Thoracic aorta (tissue), 2 donors: Measurements from ENCODE around the gene MYLK3. TPM values are rescaled to one million over a fixed set of nuclear protein-coding genes. Genes with fewer than 3 reads are reported as not detected.

Experiments
- ATAC-seq: fragments of 150-250 bp; one replicate; pipeline ENCODE4 v1.8.0; 2017; ENCODE audit warnings: low read depth; ENCODE audit not compliant: insufficient number of reproducible peaks, low FRiP score
- DNase-seq: peaks from one replicate; pipeline ENCODE4 v3.0.0-alpha.2; 2020; ENCODE audit warnings: low spot score
- H3K27ac ChIP-seq, 2 donors: fragments of 200-600 bp; sonication (generic); 1 replicate in 1 of 2; 2 replicates in 1 of 2; pipeline ENCODE4 v1.5.1; 2016; ENCODE audit warnings: mild to moderate bottlenecking in 2 of 2, moderate library complexity in 2 of 2
- H3K27me3 ChIP-seq: fragments of 200-600 bp; sonication (generic); replicated peaks from 2 replicates; pipeline ENCODE4 v1.6.0; 2016; ENCODE audit warnings: mild to moderate bottlenecking; ENCODE audit not compliant: insufficient read depth
- H3K36me3 ChIP-seq: fragments of 200-600 bp; sonication (generic); one replicate; pipeline ENCODE4 v1.5.1; 2016
- H3K4me1 ChIP-seq, 2 donors: fragments of 200-600 bp; sonication (generic); 1 replicate in 1 of 2; 2 replicates in 1 of 2; pipeline versions ENCODE4 v1.5.1 to v1.6.0; 2016; ENCODE audit warnings: low read depth in 2 of 2, mild to moderate bottlenecking in 1 of 2; ENCODE audit not compliant: control insufficient read depth in 1 of 2
- H3K4me3 ChIP-seq: fragments of 200-600 bp; sonication (generic); 2 replicates; pipeline ENCODE4 v1.5.1; 2016; ENCODE audit warnings: mild to moderate bottlenecking
- H3K9me3 ChIP-seq: fragments of 200-600 bp; sonication (generic); 2 replicates; pipeline ENCODE4 v1.5.1; 2016
- total RNA-seq, 2 donors: library from RNA; depleted of rRNA; stranded (reverse); fragments of >200 nt; gene quantifications; one replicate each; pipeline versions ENCODE4 v1.1.0 to v1.2.3, GENCODE V29; 2016
- TF ChIP-seq, protein P1 (sequence below): fragments of 200-600 bp; sonication (generic); IDR thresholded peaks from one replicate; pipeline ENCODE4 v1.5.1; 2019; ENCODE audit warnings: antibody characterized with exemption

Gene MYLK3
- total RNA-seq, 2 donors from 2014 or later = 0.14 to 3.0 TPM

DNA sequence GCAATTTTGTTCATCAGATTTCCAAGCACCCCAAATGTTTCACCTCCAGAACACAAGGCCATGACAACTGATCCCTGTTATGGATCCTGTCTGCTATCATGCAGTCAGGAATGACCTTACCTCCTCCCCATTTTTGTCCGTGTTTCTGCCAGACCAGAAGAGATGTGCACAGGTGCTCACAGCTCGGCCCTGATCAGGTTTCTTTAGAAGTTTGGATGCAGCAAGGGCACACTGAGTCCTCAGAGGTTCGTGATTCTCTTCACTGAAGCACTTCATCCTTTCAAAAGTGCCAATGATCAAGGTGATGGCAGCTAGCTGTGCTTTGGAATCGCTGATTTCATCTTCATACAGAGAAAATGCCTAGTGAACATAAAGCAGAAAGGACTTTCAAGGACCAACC lies 86.0 kb downstream of the MYLK3 start:
- TF ChIP-seq, protein P1, sequence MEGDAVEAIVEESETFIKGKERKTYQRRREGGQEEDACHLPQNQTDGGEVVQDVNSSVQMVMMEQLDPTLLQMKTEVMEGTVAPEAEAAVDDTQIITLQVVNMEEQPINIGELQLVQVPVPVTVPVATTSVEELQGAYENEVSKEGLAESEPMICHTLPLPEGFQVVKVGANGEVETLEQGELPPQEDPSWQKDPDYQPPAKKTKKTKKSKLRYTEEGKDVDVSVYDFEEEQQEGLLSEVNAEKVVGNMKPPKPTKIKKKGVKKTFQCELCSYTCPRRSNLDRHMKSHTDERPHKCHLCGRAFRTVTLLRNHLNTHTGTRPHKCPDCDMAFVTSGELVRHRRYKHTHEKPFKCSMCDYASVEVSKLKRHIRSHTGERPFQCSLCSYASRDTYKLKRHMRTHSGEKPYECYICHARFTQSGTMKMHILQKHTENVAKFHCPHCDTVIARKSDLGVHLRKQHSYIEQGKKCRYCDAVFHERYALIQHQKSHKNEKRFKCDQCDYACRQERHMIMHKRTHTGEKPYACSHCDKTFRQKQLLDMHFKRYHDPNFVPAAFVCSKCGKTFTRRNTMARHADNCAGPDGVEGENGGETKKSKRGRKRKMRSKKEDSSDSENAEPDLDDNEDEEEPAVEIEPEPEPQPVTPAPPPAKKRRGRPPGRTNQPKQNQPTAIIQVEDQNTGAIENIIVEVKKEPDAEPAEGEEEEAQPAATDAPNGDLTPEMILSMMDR = no peak
- peaks cover 31% of the 10 kb centered on the region for H3K36me3 ChIP-seq
- no peak overlapping the region for H3K27ac ChIP-seq
- no peaks in the 10 kb centered on the region for H3K27me3 ChIP-seq
- ATAC-seq (no peak), DNase-seq (no peak)
- H3K4me3 ChIP-seq = no peak overlapping the region
- H3K9me3 ChIP-seq = no peaks in the 10 kb centered on the region
- no peaks in the 10 kb centered on the region for H3K4me1 ChIP-seq

DNA sequence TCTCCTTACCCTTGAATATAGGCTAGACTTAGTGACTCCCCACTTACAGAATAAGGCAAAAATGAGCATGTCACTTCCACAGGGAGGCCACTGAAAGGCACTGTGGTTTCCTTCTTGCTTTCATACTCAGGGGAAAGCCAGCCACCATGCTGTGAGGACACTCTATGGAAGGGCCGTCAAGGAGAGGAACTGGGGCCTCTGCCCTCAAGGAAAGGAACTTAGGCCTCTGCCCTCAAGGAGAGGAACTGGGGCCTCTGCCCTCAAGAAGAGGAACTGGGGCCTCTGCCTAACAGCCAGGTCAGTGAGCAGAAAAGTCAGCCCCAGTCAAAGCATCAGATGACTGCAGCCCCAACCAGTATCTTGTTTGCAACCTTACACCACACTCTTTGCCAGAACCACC lies 89.2 kb downstream of the MYLK3 start:
- peaks cover 27% of the 10 kb centered on the region for H3K36me3 ChIP-seq
- no peak for ATAC-seq

More for the DNA sequence above, 89.2 kb downstream of the MYLK3 start:
- DNase-seq = no peak
- no peaks in the 10 kb centered on the region for H3K27me3 ChIP-seq
- no peaks in the 10 kb centered on the region for H3K9me3 ChIP-seq
- H3K27ac ChIP-seq = no peak overlapping the region
- H3K4me1 ChIP-seq = no peaks in the 10 kb centered on the region
- TF ChIP-seq, protein P1 = no peak
- no peak overlapping the region for H3K4me3 ChIP-seq

Other genes with a start within 250 kb of the MYLK3 start
- gene SHCBP1, start 127.0 kb downstream of the MYLK3 start, total RNA-seq = under 1 TPM; 0.49 to 0.54 TPM
- 10 to 100 TPM; 32.9 to 69.9 TPM for gene VPS35, start 59.2 kb downstream of the MYLK3 start, total RNA-seq
- 10 to 100 TPM in 1 of 2 donors, 1 to 10 TPM in 1; 2.0 to 14.8 TPM for gene ORC6, start 58.7 kb downstream of the MYLK3 start, total RNA-seq
- 1 to 10 TPM; 6.9 to 8.8 TPM for gene C16orf87, start 82.8 kb upstream of the MYLK3 start, total RNA-seq
- 1 to 10 TPM; 5.1 to 6.8 TPM for gene GPT2, start 136.0 kb upstream of the MYLK3 start, total RNA-seq
- gene DNAJA2, start 225.3 kb upstream of the MYLK3 start, total RNA-seq = 10 to 100 TPM; 35.1 to 39.6 TPM